Measurements from ENCODE around the gene ROBO3. TPM values are rescaled to one million over a fixed set of nuclear protein-coding genes. Genes with fewer than 3 reads are reported as not detected.

ROBO3 gene
- total RNA-seq, result 4.6 and 7.6 TPM in 2 replicates

GRCh38 chr11:124865181-124865901 is at the start of gene ROBO3:
Gene ROBO3 (plus strand): TSS chr11:124865432. CDS start chr11:124865578, 146 bp downstream.

GRCh38 chr11:124897674-124898262 is 32.5 kb downstream of the ROBO3 start, which contains the start of gene ROBO4:
Gene ROBO4 (minus strand): TSS chr11:124897865. CDS start chr11:124897795, 70 bp downstream.

GRCh38 chr11:124918950-124919349 is 53.7 kb downstream of the ROBO3 start, which contains the start of gene HEPN1:
Gene HEPN1 (plus strand): TSS chr11:124919250.

Other genes starting within 250 kb of the ROBO3 start
- 14.3 and 15.0 TPM in 2 replicates for gene TBRG1, start 242.6 kb upstream of the ROBO3 start, total RNA-seq
- gene SIAE, start 191.7 kb upstream of the ROBO3 start, total RNA-seq, result 11.0 and 23.6 TPM in 2 replicates
- gene SPA17, start 191.5 kb upstream of the ROBO3 start, total RNA-seq, result 7.3 and 11.7 TPM in 2 replicates
- 0.32 TPM in 1 of 2 replicates, not detected in the other for gene NRGN, start 125.5 kb upstream of the ROBO3 start, total RNA-seq
- 0.09 and 0.16 TPM in 2 replicates for gene VSIG2, start 113.2 kb upstream of the ROBO3 start, total RNA-seq
- 0.09 and 0.16 TPM in 2 replicates for gene ESAM, start 103.1 kb upstream of the ROBO3 start, total RNA-seq
- gene MSANTD2, start 65.0 kb upstream of the ROBO3 start, total RNA-seq, result 4.7 and 5.7 TPM in 2 replicates
- gene ROBO4, start 32.4 kb downstream of the ROBO3 start, total RNA-seq, result 0.09 and 1.1 TPM in 2 replicates
- gene HEPN1, start 53.8 kb downstream of the ROBO3 start, total RNA-seq, result not detected in 2 replicates
- not detected in 2 replicates for gene HEPACAM, start 70.6 kb downstream of the ROBO3 start, total RNA-seq
- gene CCDC15, start 88.8 kb downstream of the ROBO3 start, total RNA-seq, result 0.43 and 0.63 TPM in 2 replicates
- 0.26 and 1.6 TPM in 2 replicates for gene SLC37A2, start 197.9 kb downstream of the ROBO3 start, total RNA-seq
- gene TMEM218, start 246.2 kb downstream of the ROBO3 start, total RNA-seq, result 23.3 and 24.5 TPM in 2 replicates